HUES64 (cell line): ENCODE results near the gene ELOVL2.

Source experiments
- H3K27ac ChIP-seq: 2 replicates; pipeline ENCODE4 v1.7.0; 2013; ENCODE audit warnings: low read depth, low read length, inconsistent platforms
- H3K27me3 ChIP-seq: 2 replicates; pipeline ENCODE4 v1.6.1; 2013; ENCODE audit warnings: mild to moderate bottlenecking, low read length; ENCODE audit not compliant: insufficient read depth
- H3K36me3 ChIP-seq: 2 replicates; pipeline ENCODE4 v1.6.1; 2013; ENCODE audit warnings: mild to moderate bottlenecking, low read length; ENCODE audit not compliant: insufficient read depth
- H3K4me1 ChIP-seq: 2 replicates; pipeline ENCODE4 v1.6.1; 2013; ENCODE audit warnings: mild to moderate bottlenecking, low read length, moderate library complexity; ENCODE audit not compliant: insufficient read depth
- H3K4me3 ChIP-seq: 2 replicates; pipeline ENCODE4 v1.5.1; 2013; ENCODE audit warnings: mild to moderate bottlenecking, low read length, moderate library complexity
- H3K9ac ChIP-seq: 2 replicates; pipeline ENCODE4 v1.6.1; 2013; ENCODE audit warnings: mild to moderate bottlenecking, low read depth, low read length
- H3K9me3 ChIP-seq: 2 replicates; pipeline ENCODE4 v1.6.1; 2013; ENCODE audit warnings: low read depth, low read length; ENCODE audit not compliant: insufficient read depth
- WGBS: fragments of 150-250, 120-280 bp; methylation state at CpG from one replicate; pipeline ENCODE4 v1.1.7; 2013; ENCODE audit warnings: missing lambda C conversion rate; 5-methylcytosine and 5-hydroxymethylcytosine counted together

ELOVL2 gene

GRCh38 chr6:10977231-10977968 is 66.7 kb downstream of the ELOVL2 start:
- 60% methylated on average over 4 of the region's 5 CpGs for WGBS
- Histone ChIP-seq H3K9ac (no peak overlapping the region; the same call in 1 of the 2 replicates), H3K36me3 (no peaks in the 10 kb centered on the region), H3K27me3 (no peaks in the 10 kb centered on the region), H3K4me3 (no peak overlapping the region), H3K4me1 (0 out of 2 replicates have a peak, but pooled peaks cover 3% of the 10 kb centered on the region), H3K9me3 (no peaks in the 10 kb centered on the region), H3K27ac (no peak overlapping the region)

GRCh38 chr6:10976571-10976970 is 67.5 kb downstream of the ELOVL2 start:
- Histone ChIP-seq H3K9me3 (no peaks in the 10 kb centered on the region), H3K4me1 (0 out of 2 replicates have a peak, but pooled peaks cover 3% of the 10 kb centered on the region), H3K27ac (no peak overlapping the region), H3K36me3 (no peaks in the 10 kb centered on the region), H3K4me3 (no peak overlapping the region), H3K27me3 (no peaks in the 10 kb centered on the region), H3K9ac (no peak overlapping the region)
- 88% methylated on average over 6 of the region's 6 CpGs for WGBS

GRCh38 chr6:10972196-10972595 is 71.9 kb downstream of the ELOVL2 start:
- H3K4me1 ChIP-seq = no peaks in the 10 kb centered on the region
- H3K36me3 ChIP-seq = no peaks in the 10 kb centered on the region
- H3K27ac ChIP-seq = no peak overlapping the region
- WGBS = 93% methylated on average over 3 of the region's 3 CpGs
- no peaks in the 10 kb centered on the region for H3K9me3 ChIP-seq
- H3K4me3 ChIP-seq = no peak overlapping the region
- no peak overlapping the region for H3K9ac ChIP-seq
- H3K27me3 ChIP-seq = no peaks in the 10 kb centered on the region

- no peaks in the 10 kb centered on the region for H3K27me3 ChIP-seq
- no peaks in the 10 kb centered on the region for H3K9me3 ChIP-seq
- H3K4me1 ChIP-seq = no peaks in the 10 kb centered on the region
- H3K36me3 ChIP-seq = no peaks in the 10 kb centered on the region
- H3K9ac ChIP-seq = no peak overlapping the region
- 95% methylated on average over 3 of the region's 3 CpGs for WGBS
- H3K4me3 ChIP-seq = no peak overlapping the region
- no peak overlapping the region for H3K27ac ChIP-seq
Measured at GRCh38 chr6:10970731-10971130, 73.4 kb downstream of the ELOVL2 start.

GRCh38 chr6:10968776-10969175 is 75.3 kb downstream of the ELOVL2 start:
- H3K36me3 ChIP-seq = no peaks in the 10 kb centered on the region
- no peaks in the 10 kb centered on the region for H3K9me3 ChIP-seq
- WGBS = 86% methylated on average over 2 of the region's 2 CpGs
- no peaks in the 10 kb centered on the region for H3K4me1 ChIP-seq
- H3K27ac ChIP-seq = no peak overlapping the region
- H3K9ac ChIP-seq = no peak overlapping the region
- H3K27me3 ChIP-seq = peaks cover 13% of the 10 kb centered on the region
- no peak overlapping the region for H3K4me3 ChIP-seq

GRCh38 chr6:10964684-10965083 is 79.4 kb downstream of the ELOVL2 start:
- no peaks in the 10 kb centered on the region; the same call in 1 of the 2 replicates for H3K4me1 ChIP-seq
- no peaks in the 10 kb centered on the region for H3K9me3 ChIP-seq
- WGBS = 97% methylated on average over 1 of the region's 1 CpG
- H3K36me3 ChIP-seq = no peaks in the 10 kb centered on the region
- H3K27me3 ChIP-seq = peaks cover 37% of the 10 kb centered on the region
- H3K9ac ChIP-seq = no peak overlapping the region
- H3K4me3 ChIP-seq = no peak overlapping the region
- no peak overlapping the region for H3K27ac ChIP-seq

- Histone ChIP-seq H3K27ac (no peak overlapping the region), H3K4me1 (no peaks in the 10 kb centered on the region; the same call in 1 of the 2 replicates), H3K4me3 (no peak overlapping the region), H3K36me3 (no peaks in the 10 kb centered on the region), H3K9ac (no peak overlapping the region), H3K27me3 (peaks cover 37% of the 10 kb centered on the region), H3K9me3 (no peaks in the 10 kb centered on the region)
- 27% methylated on average over 2 of the region's 2 CpGs for WGBS
Measured at GRCh38 chr6:10963113-10963512, 81.0 kb downstream of the ELOVL2 start.

- WGBS = 70% methylated on average over 1 of the region's 1 CpG
- Histone ChIP-seq H3K4me3 (no peak overlapping the region), H3K27me3 (peaks cover 37% of the 10 kb centered on the region), H3K9me3 (no peaks in the 10 kb centered on the region), H3K4me1 (no peaks in the 10 kb centered on the region; the same call in 1 of the 2 replicates), H3K27ac (no peak overlapping the region), H3K36me3 (no peaks in the 10 kb centered on the region), H3K9ac (no peak overlapping the region)
Measured at GRCh38 chr6:10962673-10963072, 81.4 kb downstream of the ELOVL2 start.

- Histone ChIP-seq H3K4me3 (no peak overlapping the region), H3K27me3 (peaks cover 37% of the 10 kb centered on the region), H3K27ac (no peak overlapping the region), H3K9me3 (no peaks in the 10 kb centered on the region), H3K9ac (no peak overlapping the region), H3K36me3 (no peaks in the 10 kb centered on the region), H3K4me1 (no peaks in the 10 kb centered on the region; the same call in 1 of the 2 replicates)
- WGBS = 67% methylated on average over 1 of the region's 3 CpGs
Measured at GRCh38 chr6:10961837-10962236, 82.3 kb downstream of the ELOVL2 start.

- Histone ChIP-seq H3K27me3 (peaks cover 35% of the 10 kb centered on the region), H3K4me3 (no peak overlapping the region), H3K4me1 (no peaks in the 10 kb centered on the region; the same call in 1 of the 2 replicates), H3K36me3 (no peaks in the 10 kb centered on the region), H3K27ac (no peak overlapping the region), H3K9me3 (no peaks in the 10 kb centered on the region), H3K9ac (no peak overlapping the region)
- WGBS = 88% methylated on average over 2 of the region's 2 CpGs
Measured at GRCh38 chr6:10960171-10960570, 83.9 kb downstream of the ELOVL2 start.

GRCh38 chr6:10957414-10957886 is 86.7 kb downstream of the ELOVL2 start:
- no peak overlapping the region for H3K4me3 ChIP-seq

More at GRCh38 chr6:10957414-10957886, 86.7 kb downstream of the ELOVL2 start:
- no peak overlapping the region for H3K9ac ChIP-seq
- peaks cover 21% of the 10 kb centered on the region for H3K27me3 ChIP-seq
- 86% methylated on average over 6 of the region's 6 CpGs for WGBS
- no peak overlapping the region for H3K27ac ChIP-seq
- no peaks in the 10 kb centered on the region; the same call in 1 of the 2 replicates for H3K4me1 ChIP-seq
- H3K9me3 ChIP-seq = no peaks in the 10 kb centered on the region
- no peaks in the 10 kb centered on the region for H3K36me3 ChIP-seq
